Dedifferentiated amniotic fluid mesenchymal stem cell (primary cell): Measurements from ENCODE around the gene RGS3.

Source experiments
- DNase-seq: peaks from one replicate; pipeline ENCODE4 v3.0.0-alpha.2; 2016; ENCODE audit errors: extremely low spot score

RGS3 gene

GRCh38 chr9:113618836-113619490, 155.4 kb downstream of the RGS3 start:
- no peak for DNase-seq

DNA sequence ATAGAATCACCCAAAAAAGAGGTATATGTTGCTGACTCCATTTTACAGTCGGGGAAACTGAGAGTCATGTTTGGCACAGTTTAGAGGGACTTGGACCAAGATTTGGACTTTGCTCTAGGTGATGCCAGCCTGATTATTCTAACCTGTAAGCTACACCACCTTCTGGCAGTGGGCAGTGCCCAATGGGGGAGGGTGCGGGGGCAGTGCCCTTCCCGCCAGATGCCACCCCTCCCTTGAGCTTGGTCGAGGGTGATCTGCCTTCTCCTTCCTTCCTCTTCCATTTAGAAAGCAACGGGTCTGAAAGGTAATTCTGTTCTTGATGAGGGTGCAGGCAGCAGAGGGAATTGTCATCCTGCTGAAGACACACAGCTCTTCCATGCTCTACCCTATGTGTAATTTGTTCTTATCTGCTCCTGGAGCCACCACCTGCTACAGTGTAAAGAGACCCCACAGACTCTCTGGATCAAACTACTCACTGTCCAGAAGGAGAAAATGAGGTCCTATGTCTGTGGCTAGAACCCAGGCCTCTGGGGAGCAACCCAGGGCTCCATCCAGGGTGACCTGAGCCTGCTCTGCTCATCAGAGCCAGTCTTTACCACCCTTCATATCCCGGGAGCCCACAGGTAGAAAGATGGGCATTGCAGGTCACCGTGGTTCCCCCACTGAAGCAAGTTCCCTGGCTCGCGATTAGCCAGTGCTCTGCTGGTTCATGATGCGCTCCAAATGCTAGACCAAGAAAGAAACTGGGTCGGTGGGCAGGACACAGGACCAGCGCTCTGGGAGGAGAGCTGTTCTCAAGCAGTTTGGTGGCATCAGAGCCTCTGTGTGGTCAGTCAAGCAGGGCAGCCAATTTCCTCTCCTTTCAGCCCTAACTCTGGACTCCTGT, 156.2 kb downstream of the RGS3 start:
- no peak for DNase-seq

- DNase-seq: peak; percentile 73
These were observed 157.0 kb downstream of the RGS3 start for GRCh38 chr9:113620377-113621161.

DNA sequence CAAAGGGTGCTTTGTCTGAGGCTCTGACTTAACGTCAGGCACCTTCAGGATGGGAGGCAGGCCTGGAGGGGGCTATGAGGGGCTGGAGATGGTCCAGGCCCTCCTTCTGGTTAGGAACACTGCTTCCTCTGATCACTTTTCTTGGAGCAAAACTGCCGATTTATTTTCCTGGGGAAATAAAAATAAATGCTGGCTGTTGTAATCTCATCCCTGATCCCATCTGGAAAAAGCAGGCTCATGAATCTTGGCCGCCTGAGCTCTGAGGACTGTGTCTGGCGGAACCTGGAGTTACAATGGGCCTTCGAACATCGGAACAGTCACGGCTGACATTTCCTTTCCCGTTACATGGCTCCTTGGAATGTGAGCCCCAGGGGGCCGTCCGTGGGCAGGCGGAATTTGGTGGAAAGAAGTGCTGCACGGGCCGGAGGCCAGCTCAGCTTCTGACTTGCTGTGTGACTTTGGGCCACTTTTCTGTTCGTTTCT, 157.8 kb downstream of the RGS3 start:
- DNase-seq: peak; percentile 86

- no peak for DNase-seq
These were observed 158.5 kb downstream of the RGS3 start for GRCh38 chr9:113621980-113622379.

GRCh38 chr9:113622600-113623400, 159.3 kb downstream of the RGS3 start:
- DNase-seq: no peak

DNA sequence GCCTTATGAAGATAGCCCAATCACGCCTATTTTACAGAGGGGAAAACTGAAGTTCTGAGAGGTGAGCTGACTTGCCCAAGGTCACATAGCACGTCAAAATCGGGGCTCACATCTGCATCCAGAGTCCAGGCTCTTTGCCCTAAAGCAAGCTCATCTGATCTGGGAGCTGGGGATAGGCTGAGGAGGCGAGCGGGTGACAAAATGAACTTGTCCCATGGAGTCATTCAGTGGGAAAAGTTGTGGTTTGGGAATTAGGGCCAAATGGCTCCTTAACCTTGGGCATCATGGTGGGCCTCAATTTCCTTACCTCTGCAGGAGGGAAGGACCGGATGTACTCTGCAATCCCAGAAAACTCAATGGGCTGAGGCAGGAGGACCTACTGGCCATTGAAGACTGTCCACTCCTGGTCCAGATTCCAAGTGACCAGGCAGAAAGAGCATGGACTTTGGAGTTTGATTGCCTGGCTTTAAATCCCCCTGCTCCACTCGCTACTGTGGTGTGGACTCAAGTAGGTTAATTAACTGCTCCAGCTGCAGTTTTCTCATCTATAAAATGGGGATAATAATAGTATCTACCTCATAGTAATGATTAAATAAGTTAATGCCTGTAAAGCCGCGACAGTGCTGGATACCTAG, 160.4 kb downstream of the RGS3 start:
- DNase-seq: no peak

DNA sequence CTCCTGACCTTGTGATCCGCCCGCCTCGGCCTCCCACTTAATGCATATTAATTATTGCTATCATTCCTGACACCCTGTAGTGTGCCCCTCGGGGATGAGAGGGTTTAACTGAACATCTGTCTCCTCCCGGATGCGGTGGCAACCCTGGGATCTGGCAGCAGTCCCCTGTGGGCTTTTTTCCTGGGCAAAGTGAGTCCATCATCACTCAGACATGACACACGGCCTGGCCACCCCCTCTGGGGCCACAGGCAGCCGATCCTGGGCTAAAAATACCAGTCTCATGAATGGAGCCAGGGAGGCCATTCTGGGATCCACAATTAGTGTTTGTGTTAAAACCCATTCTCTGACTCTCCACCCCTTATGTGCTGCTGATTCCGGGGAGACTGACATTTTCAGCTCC, 161.2 kb downstream of the RGS3 start:
- DNase-seq: peak; percentile 55

DNA sequence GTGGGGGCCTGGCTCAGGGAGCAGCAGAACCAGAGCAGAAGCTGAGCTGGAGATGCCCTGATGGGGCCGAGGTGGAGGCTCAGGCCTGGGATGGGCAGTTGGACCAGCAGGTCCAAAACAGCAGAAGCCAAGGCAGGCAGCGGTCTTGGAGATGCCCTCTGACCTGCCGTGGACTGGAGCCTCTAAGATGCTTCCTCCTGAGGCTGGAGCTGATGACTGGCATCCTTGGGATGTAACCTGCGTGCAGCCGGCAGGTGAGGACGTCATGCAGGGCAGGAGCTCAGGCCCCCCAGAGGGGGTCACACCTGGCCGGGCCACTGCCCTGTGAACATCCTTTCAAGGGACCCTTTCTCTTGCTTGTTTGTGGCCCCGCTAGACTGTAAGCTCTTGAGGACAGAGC, 162.0 kb downstream of the RGS3 start:
- DNase-seq: no peak

DNA sequence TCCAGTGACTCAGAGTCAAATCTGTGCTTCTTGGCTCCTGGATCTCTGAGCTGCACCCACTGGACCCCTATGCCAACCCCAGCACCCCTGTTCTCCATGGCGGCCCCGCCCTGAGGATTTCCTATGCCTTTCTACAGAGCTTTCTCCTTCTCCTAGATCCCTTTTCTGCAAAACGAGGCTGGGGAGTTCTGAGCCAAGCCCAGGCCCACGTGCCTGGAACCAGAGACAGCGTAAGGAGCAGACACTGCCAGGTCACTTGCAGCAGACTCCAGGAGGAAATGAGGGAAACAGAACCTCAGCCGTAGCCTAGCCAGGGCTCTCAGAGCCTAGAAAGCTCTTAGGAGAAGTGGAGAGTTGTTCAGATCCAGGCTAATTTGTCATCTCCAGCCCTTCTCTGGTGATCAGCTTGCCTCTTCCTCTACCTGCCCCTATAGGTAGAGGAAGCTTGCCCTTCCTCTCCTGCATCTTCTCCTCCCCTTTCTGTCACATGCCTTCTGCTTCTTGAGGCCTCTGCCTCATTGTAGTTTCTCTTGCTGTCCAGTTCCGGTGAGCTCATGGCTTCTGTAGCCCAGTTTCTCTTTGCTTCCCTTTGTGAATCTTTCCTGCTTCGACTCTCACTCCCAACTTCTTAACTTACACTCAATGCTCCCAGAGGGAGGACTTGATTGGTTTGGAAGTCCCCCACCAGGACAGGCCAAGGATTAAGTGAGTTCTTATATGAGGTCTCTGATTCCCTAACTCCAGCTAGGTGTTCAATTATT, 163.4 kb downstream of the RGS3 start:
- DNase-seq: no peak

DNA sequence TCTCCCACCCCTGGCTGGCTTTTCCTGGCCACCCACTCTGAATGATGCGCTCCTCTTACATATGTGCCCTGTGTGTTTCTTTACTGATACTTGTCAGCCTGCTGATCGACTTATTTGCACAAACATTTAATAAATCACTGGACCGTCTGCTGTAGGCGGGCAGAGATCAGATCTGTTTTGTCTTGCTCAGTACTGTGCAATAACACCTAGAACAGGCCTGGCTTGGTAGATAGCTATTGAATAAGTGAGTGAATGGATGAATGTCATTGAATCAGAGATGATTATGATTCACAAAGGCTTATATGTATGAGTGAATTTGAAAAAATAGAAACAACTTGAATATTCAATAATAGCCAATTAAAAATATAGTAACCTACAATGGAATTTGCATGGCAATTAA, 165.1 kb downstream of the RGS3 start:
- no peak for DNase-seq

DNA sequence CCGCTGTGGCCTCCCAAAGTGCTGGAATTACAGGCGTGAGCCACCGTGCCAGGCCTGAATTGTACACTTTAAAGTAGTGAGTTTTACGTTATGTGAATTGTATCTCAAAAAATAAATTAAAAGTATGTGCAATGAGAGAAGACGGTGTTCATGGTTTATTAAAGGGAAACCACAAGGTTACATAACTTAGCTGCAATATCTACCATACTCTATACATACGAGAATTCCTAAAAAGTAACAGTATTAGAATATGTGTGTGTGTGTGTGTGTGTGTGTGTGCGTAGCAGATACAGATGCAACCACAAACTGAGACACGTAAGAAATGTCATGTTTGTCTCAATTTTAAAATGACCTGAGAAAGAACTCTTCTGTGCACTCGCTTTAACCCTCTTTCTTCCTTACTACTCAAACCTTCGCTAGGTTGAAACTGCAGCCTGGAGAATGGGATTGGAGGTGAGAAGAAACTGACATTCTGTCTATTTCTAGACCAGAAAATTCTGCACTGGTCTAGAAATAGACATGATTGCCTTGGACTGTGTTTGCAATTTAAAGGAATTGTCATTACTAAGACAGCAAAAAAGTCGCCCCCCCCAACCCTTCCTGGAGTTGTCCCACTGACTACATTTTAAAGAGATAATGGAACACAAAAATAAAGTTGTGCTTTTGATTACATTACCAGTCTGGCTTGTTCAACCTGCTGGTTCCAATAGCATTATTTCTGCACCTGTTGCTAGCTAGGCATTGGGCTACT, 167.0 kb downstream of the RGS3 start:
- no peak for DNase-seq

- no peak for DNase-seq
These were observed 167.7 kb downstream of the RGS3 start for GRCh38 chr9:113631137-113631765.

GRCh38 chr9:113631871-113632665, 168.5 kb downstream of the RGS3 start:
- no peak for DNase-seq

DNA sequence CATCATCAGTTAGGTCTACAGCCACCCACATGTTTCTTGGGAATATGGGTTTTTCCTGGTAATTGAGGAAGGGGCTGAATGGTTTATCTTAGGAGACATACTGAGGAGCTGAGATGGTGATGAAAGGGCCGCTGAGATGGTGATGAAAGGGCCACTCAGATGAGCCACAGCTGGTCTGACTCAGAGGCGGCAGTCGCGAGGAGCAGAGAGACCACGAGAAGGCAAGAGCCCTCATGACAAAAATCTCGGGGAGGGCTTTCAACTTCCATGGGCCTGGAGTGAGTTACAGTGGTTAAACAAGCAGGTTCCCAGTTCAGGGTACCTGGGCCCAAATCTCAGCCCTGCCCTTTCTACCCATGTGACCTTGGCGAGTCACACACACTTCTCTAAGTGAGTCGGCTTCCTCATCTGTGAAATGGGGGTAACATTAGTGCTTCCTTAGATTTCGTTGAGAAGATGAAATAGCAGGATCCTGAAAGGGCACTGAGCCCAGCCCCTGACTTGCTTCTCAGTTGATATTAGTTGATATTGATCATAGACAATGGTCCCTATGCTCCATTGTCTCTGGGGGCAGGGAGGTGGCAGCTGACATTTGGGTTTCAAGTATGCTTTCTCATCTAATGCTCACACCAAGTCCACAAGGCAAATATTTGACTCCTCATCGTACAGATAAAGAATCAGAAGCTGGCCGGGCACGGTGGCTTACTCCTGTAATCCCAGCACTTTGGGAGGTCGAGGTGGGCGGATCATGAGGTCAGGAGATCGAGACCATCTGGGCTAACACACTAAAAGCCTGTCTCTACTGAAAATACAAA, 169.5 kb downstream of the RGS3 start:
- DNase-seq: no peak

- no peak for DNase-seq
These were observed 170.5 kb downstream of the RGS3 start for GRCh38 chr9:113633782-113634595.
